Gastrocnemius medialis (tissue), 4 donors: Measurements from ENCODE around the gene AHCY.

Experiments used
- CTCF ChIP-seq, 5 experiments: fragments of 450-650 bp in 3 of 5; fragments of 200-600 bp in 2 of 5; sonication (generic) in 2 of 5; IDR thresholded peaks in 4 of 5; conservative IDR thresholded peaks in 1 of 5; 1 replicate in 4 of 5; 2 replicates in 1 of 5; pipeline ENCODE4 v1.5.1; 2016 to 2019; ENCODE audit warnings: antibody characterized with exemption in 5 of 5, mild to moderate bottlenecking in 3 of 5, moderate library complexity in 3 of 5
- POLR2A ChIP-seq, 2 donors: fragments of 450-650 bp; IDR thresholded peaks; one replicate each; pipeline ENCODE4 v1.6.1; 2017; ENCODE audit warnings: antibody characterized with exemption in 2 of 2, mild to moderate bottlenecking in 2 of 2, moderate library complexity in 2 of 2

GRCh38 chr20:34331838-34332237 lies 28.7 kb upstream of the AHCY start:
- TF ChIP-seq POLR2A (IDR thresholded peaks at IDR 0.05) (no peak), CTCF (IDR thresholded peaks at IDR 0.05 in 4 of 5, conservative IDR thresholded peaks at IDR 0.05 in 1 of 5) (no peak)
